Measurements from ENCODE around the gene NXF1.
"Not testable (repeated sequence)": the region's sequence is repeated elsewhere in the genome, so short reads cannot be mapped to it uniquely, and the experiment has no call there.

Gene NXF1

GRCh38 chr11:62832336-62833234 lies 27.3 kb upstream of the NXF1 start, which contains the start of gene TEX54:
TEX54 (minus strand) TSS chr11:62832841.
- DNase-seq (ENCODE audit: low read depth in 2 of 2) = peak in 1 of 2 donors; percentile 2

GRCh38 chr11:62831520-62832335 lies 26.5 kb upstream of the NXF1 start, which contains the start of gene STX5:
STX5 (minus strand) TSS chr11:62832051; CDS start chr11:62831243, 808 bp downstream.
- peak; percentile 98 to 99 for DNase-seq (ENCODE audit: low read depth in 2 of 2)

- DNase-seq (ENCODE audit: low read depth in 2 of 2) = no peak
Observed at GRCh38 chr11:62830904-62831519, 25.8 kb upstream of the NXF1 start.

- not testable (repeated sequence) for DNase-seq (ENCODE audit: low read depth in 2 of 2)
Observed at GRCh38 chr11:62828130-62828529, 22.9 kb upstream of the NXF1 start.

- no peak for DNase-seq (ENCODE audit: low read depth in 2 of 2)
Observed at GRCh38 chr11:62823677-62824076, 18.4 kb upstream of the NXF1 start.

- no peak for DNase-seq (ENCODE audit: low read depth in 2 of 2)
Observed at GRCh38 chr11:62817129-62817528, 11.9 kb upstream of the NXF1 start.

- DNase-seq (ENCODE audit: low read depth in 2 of 2) = no peak
Observed at GRCh38 chr11:62816557-62816956, 11.3 kb upstream of the NXF1 start.

- DNase-seq (ENCODE audit: low read depth in 2 of 2) = no peak
Observed at GRCh38 chr11:62811659-62812058, 6.4 kb upstream of the NXF1 start.

GRCh38 chr11:62810748-62811147 lies 5.5 kb upstream of the NXF1 start:
- DNase-seq (ENCODE audit: low read depth in 2 of 2) = no peak

GRCh38 chr11:62806611-62807121 lies 1.4 kb upstream of the NXF1 start:
- DNase-seq (ENCODE audit: low read depth in 2 of 2) = no peak

- DNase-seq (ENCODE audit: low read depth in 2 of 2) = no peak
Observed at GRCh38 chr11:62805961-62806441, 761 bp upstream of the NXF1 start.

- DNase-seq (ENCODE audit: low read depth in 2 of 2) = no peak
Observed at GRCh38 chr11:62804310-62805075, 747 bp downstream of the NXF1 start.

GRCh38 chr11:62801071-62801470 lies 4.2 kb downstream of the NXF1 start:
- no peak for DNase-seq (ENCODE audit: low read depth in 2 of 2)

- no peak for DNase-seq (ENCODE audit: low read depth in 2 of 2)
Observed at GRCh38 chr11:62799486-62799885, 5.8 kb downstream of the NXF1 start.

- DNase-seq (ENCODE audit: low read depth in 2 of 2) = no peak
Observed at GRCh38 chr11:62796281-62796680, 9.0 kb downstream of the NXF1 start.

GRCh38 chr11:62794201-62794775 lies 11.0 kb downstream of the NXF1 start:
- no peak for DNase-seq (ENCODE audit: low read depth in 2 of 2)

- DNase-seq (ENCODE audit: low read depth in 2 of 2) = no peak
Observed at GRCh38 chr11:62792202-62792575, 13.1 kb downstream of the NXF1 start.

- peak; percentile 82 to 83 for DNase-seq (ENCODE audit: low read depth in 2 of 2)
Observed at GRCh38 chr11:62791501-62792201, 13.6 kb downstream of the NXF1 start, which contains the start of gene TMEM223. TMEM223 (minus strand) TSS chr11:62792006; CDS start chr11:62791994, 12 bp downstream.

GRCh38 chr11:62789576-62789975 lies 15.7 kb downstream of the NXF1 start:
- no peak for DNase-seq (ENCODE audit: low read depth in 2 of 2)

- DNase-seq (ENCODE audit: low read depth in 2 of 2) = no peak
Observed at GRCh38 chr11:62788991-62789390, 16.2 kb downstream of the NXF1 start.
